Measurements from ENCODE around the gene GSE1. TPM values are rescaled to one million over a fixed set of nuclear protein-coding genes. Genes with fewer than 3 reads are reported as not detected.

The GSE1 gene
- total and polyA plus RNA-seq, 9 of the 15 experiments (the other 6 are each of a cell fraction or from before 2014, with no cell fraction given), result 12.2 to 244 (median 57.9) TPM

DNA sequence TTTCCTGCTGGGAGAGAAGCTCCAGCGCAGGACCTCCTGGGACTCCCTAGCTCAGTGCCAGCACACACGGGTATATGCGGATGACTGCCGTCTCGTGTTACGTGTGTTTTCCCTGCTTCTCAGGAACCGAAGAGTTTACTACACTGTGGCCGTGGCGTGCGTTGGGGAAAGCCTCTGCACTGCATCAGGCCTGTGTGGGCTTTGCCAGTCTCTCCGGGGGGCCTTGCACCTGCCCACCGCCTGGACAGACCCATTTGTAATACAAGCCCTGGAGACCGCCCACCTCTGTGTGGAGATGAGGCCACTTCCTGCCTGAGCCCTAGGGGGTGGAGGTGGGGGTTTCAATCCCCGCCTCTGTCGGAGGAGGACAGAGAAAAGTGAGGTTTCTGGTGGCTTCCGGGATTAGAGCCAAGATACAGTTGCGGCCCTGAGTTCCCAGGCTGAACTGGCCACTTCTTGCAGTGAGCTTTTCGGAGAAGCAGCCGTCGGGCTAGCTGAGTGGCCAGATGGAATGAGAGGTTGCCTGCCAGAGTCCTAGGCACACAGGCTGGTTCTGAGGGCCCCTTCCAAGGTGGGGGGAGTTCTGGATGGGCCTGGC lies 43.4 kb upstream of the GSE1 start (continued):
- TF ChIP-seq ADNP (tag; IDR thresholded peaks at IDR 0.05) (no peak), ZNF785 (CRISPR knock-in tag; IDR thresholded peaks at IDR 0.05) (no peak), IRF9 (tag; IDR thresholded peaks at IDR 0.05) (no peak), E2F8 (IDR thresholded peaks at IDR 0.05; ENCODE audit: low read depth, partially characterized antibody) (no peak), SIN3B (IDR thresholded peaks at IDR 0.05; ENCODE audit: low read depth) (no peak), BCL6 (CRISPR knock-in tag; IDR thresholded peaks at IDR 0.05) (no peak), ZHX1 (conservative IDR thresholded peaks at IDR 0.05; ENCODE audit: low read length) (no peak), CSDE1 (IDR thresholded peaks at IDR 0.05) (no peak), THRAP3 (IDR thresholded peaks at IDR 0.05; ENCODE audit: borderline replicate concordance) (no peak), POLR2G (IDR thresholded peaks at IDR 0.05; ENCODE audit: low read depth, low read length) (peak; percentile 76), ZNF76 (CRISPR knock-in tag; IDR thresholded peaks at IDR 0.05; ENCODE audit: borderline replicate concordance) (no peak), POLR2A (conservative IDR thresholded peaks at IDR 0.05) (peak; percentile 84), PURB (CRISPR knock-in tag; IDR thresholded peaks at IDR 0.05; ENCODE audit: low read depth) (no peak), ATF1 (CRISPR knock-in tag; IDR thresholded peaks at IDR 0.05) (no peak), ATF1 (tag; IDR thresholded peaks at IDR 0.05) (peak; percentile 62), ARID1B (IDR thresholded peaks at IDR 0.05) (no peak), NFYB (IDR thresholded peaks at IDR 0.05; ENCODE audit: extremely low read depth, insufficient read length) (no peak), NCOA1 (IDR thresholded peaks at IDR 0.05; ENCODE audit: low read depth) (peak; percentile 16; the same call in 1 of the 2 replicates)
- TF ChIP-seq, protein P1, sequence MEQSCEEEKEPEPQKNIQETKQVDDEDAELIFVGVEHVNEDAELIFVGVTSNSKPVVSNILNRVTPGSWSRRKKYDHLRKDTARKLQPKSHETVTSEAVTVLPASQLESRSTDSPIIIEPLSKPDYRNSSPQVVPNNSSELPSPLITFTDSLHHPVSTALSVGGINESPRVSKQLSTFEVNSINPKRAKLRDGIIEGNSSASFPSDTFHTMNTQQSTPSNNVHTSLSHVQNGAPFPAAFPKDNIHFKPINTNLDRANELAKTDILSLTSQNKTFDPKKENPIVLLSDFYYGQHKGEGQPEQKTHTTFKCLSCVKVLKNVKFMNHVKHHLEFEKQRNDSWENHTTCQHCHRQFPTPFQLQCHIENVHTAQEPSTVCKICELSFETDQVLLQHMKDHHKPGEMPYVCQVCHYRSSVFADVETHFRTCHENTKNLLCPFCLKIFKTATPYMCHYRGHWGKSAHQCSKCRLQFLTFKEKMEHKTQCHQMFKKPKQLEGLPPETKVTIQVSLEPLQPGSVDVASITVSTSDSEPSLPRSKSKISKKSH (CRISPR knock-in tag; IDR thresholded peaks at IDR 0.05), result no peak
- TF ChIP-seq, protein P2, sequence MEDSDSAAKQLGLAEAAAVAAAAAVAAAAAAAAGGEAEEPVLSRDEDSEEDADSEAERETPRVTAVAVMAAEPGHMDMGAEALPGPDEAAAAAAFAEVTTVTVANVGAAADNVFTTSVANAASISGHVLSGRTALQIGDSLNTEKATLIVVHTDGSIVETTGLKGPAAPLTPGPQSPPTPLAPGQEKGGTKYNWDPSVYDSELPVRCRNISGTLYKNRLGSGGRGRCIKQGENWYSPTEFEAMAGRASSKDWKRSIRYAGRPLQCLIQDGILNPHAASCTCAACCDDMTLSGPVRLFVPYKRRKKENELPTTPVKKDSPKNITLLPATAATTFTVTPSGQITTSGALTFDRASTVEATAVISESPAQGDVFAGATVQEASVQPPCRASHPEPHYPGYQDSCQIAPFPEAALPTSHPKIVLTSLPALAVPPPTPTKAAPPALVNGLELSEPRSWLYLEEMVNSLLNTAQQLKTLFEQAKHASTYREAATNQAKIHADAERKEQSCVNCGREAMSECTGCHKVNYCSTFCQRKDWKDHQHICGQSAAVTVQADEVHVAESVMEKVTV (CRISPR knock-in tag; IDR thresholded peaks at IDR 0.05), result no peak
